ENCODE data around the gene SMAD7.

SMAD7 gene

GRCh38 chr18:48959921-48960920 lies 9.5 kb upstream of the SMAD7 start:
- DNase-seq: no peak

GRCh38 chr18:48959551-48959920 lies 8.8 kb upstream of the SMAD7 start:
- no peak for DNase-seq

- DNase-seq: no peak
Observed at GRCh38 chr18:48958951-48959350, 8.2 kb upstream of the SMAD7 start.

- DNase-seq: no peak
Observed at GRCh38 chr18:48957616-48958015, 6.9 kb upstream of the SMAD7 start.

GRCh38 chr18:48957136-48957535 lies 6.4 kb upstream of the SMAD7 start:
- DNase-seq: no peak

GRCh38 chr18:48956356-48956755 lies 5.6 kb upstream of the SMAD7 start:
- peak; percentile 10 for DNase-seq

GRCh38 chr18:48955830-48956261 lies 5.1 kb upstream of the SMAD7 start:
- no peak for DNase-seq

- DNase-seq: no peak
Observed at GRCh38 chr18:48954886-48955819, 4.4 kb upstream of the SMAD7 start.

- no peak for DNase-seq
Observed at GRCh38 chr18:48953104-48953706, 2.4 kb upstream of the SMAD7 start.

- DNase-seq: peak; percentile 63
Observed at GRCh38 chr18:48952287-48953103, 1.7 kb upstream of the SMAD7 start.

- peak; percentile 89 for DNase-seq
Observed at GRCh38 chr18:48951448-48952286, 902 bp upstream of the SMAD7 start.

- DNase-seq: peak; percentile 8
Observed at GRCh38 chr18:48949606-48950535, 894 bp downstream of the SMAD7 start.

GRCh38 chr18:48949050-48949605 lies 1.6 kb downstream of the SMAD7 start:
- DNase-seq: no peak

GRCh38 chr18:48948112-48949049 lies 2.4 kb downstream of the SMAD7 start:
- DNase-seq: no peak

- DNase-seq: no peak
Observed at GRCh38 chr18:48947560-48947959, 3.2 kb downstream of the SMAD7 start.

GRCh38 chr18:48947092-48947491 lies 3.7 kb downstream of the SMAD7 start:
- DNase-seq: no peak

GRCh38 chr18:48946329-48946835 lies 4.4 kb downstream of the SMAD7 start:
- no peak for DNase-seq

GRCh38 chr18:48945953-48946217 lies 4.9 kb downstream of the SMAD7 start:
- no peak for DNase-seq

GRCh38 chr18:48944634-48945033 lies 6.1 kb downstream of the SMAD7 start:
- DNase-seq: no peak
